NCI-H1048 (cell line): ENCODE data around the gene CPPED1.
"Not testable (repeated sequence)": the region's sequence is repeated elsewhere in the genome, so short reads cannot be mapped to it uniquely, and the experiment has no call there.

Experiments used
- DNase-seq: peaks from one replicate; lab custom pipeline; 2025; lab: John Stamatoyannopoulos, UW

The CPPED1 gene, protein sequence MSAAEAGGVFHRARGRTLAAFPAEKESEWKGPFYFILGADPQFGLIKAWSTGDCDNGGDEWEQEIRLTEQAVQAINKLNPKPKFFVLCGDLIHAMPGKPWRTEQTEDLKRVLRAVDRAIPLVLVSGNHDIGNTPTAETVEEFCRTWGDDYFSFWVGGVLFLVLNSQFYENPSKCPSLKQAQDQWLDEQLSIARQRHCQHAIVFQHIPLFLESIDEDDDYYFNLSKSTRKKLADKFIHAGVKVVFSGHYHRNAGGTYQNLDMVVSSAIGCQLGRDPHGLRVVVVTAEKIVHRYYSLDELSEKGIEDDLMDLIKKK

DNA sequence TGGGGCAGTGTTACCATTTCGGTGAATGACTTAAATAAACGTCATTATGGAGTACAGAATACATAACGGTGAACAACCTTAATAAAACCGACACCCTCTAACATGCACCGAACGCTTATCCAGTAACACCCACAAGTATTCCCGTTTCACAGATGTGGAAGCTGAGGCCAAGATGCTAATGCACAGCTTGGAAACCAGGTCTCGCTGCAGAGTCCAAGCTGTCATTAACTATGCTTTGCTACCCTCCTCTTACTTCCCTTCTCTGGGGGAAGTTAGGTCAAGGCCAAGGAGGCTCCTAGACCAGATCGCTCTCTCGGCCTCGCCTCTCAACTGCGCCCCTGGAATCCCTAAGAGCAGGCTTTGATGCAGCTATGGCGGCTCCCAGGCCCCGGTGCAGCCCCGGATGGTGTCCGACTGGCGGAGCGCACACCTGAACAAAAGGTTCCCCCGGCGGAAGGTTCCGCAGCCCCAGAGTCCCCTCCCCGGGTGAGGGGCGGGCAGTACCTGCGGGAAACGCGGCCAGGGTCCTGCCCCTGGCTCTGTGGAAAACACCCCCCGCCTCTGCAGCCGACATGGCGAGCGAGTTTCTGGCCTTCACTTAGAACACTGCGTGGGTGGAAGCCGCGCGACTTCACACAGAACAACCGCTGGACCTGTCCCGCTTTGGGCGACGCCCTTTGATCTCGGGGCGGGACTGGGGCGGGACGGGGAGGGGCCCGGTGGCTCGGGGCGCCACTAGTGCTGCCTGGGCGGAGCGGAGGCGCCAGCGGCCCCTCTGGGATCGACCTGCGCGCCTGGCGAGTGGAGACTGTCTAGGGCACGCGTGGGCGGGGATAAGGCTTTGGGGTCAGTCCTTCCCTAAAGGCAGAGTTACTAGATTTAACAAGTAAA lies at the start of gene CPPED1:
TSS of gene CPPED1 (minus strand) at position 685 of the 891 bp plus-strand sequence. CDS start at position 574, 111 bp downstream.
- DNase-seq = peak; percentile 32

DNA sequence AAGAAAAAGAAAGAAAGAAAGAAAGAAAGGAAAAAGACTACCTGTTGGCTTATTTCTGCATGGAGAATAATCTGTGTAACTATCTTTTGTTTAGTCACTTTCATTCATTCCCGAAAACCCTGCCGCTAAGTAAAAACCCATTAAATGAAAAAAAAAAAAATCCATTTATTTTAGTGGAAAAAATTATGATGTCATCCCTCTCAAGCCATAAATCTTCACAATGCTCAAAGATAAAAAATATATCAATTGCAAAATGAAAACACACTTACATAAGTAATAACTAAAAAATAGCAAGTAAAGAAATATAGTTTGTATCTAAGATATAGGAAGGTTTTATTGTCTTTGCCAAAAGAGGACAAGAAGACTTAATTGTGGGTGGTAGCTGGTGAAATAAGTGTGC lies 46.5 kb upstream of the CPPED1 start:
- DNase-seq = no peak

DNA sequence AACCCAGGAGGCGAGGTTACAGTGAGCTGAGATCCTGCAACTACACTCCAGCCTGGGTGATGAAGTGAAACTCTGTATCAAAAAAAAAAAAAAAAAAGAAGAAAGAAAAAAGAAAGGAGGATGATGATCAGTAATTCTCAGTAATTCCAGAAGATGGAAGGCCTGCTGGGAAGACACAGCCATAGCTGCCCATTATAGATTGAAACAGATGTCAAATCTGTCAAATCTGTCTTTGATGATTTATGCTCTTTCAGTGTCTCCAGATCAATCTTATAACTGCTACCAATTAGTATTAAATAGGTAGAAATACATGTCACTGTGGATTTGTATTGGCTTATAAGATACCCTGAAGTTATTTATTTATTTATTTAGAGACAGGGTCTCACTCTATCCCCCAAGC lies 42.9 kb upstream of the CPPED1 start:
- no peak for DNase-seq

DNA sequence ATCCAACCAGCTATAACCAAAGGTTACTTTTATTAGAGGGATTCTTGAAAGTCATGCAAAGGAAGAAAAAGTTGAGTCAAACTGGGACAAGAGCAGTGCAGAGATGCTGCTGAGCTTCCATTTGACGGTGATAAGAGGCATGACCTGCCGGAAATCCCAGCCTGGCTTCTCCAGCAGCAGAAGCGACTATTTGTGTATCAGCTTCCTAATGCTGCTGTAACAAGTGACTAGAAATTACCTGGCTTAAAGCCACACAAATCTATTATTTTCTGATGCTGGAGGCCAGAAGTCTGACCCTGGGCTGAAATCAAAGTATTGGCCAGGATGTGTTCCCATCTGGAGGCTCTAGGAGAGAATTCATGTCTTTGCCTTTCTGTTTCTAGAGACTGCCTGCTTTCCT lies 41.6 kb upstream of the CPPED1 start:
- no peak for DNase-seq

DNA sequence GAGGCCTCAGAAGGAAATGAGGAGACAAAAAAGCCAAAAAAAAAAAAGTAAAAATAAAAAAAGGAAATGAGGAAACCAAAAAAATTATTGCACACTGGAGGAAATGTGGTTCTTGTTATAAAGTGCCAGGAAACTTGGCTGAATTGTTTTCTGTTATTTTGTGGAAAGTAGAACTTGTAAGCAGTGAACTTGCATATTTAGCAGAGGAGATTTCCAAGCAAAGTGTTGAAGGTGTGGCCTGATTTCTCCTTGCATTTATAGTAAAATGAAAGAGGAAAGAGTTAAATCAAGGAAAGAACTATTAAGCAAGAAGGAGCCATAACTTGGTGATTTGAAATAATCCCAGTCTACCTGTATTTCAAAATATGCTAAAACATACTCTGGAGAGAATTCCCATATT lies 34.1 kb upstream of the CPPED1 start:
- DNase-seq = no peak

DNA sequence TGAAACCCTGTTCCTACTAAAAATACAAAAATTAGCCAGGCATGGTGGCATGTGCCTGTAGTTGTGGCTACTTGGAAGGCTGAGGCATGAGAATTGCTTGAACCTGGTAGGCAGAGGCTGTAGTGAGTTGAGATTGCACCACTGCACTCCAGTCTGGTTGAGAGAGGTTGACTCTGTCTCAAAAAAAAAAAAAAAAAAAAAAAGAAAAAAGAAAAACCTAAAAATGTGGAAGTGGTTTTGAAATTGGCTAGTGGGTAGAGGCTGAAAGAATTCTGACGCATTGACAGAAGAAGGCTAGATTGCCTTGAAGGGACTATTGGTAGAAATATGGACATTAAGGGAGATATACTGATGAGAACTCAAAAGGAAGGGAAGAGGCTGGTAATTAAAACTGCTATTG lies 33.6 kb upstream of the CPPED1 start:
- DNase-seq = no peak

DNA sequence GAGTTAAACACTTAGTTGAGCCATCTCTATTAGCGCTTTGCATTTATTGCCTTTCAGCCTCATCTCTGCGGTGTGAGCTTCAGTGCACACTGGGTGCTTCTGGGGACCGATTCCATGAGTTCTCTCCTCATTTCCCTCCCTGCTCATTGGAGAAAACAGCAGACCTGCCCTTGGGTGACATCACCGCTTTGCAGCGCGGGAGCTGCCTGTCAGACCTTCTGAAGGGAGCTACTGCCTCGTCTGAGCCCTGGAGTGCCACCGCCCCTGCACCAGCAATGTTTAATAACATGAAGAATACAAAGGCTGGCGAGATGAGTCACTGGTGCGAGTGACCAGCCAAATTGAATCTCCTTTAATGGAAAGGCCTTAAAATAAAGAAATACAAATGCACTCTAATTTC lies 30.2 kb upstream of the CPPED1 start:
- no peak for DNase-seq

DNA sequence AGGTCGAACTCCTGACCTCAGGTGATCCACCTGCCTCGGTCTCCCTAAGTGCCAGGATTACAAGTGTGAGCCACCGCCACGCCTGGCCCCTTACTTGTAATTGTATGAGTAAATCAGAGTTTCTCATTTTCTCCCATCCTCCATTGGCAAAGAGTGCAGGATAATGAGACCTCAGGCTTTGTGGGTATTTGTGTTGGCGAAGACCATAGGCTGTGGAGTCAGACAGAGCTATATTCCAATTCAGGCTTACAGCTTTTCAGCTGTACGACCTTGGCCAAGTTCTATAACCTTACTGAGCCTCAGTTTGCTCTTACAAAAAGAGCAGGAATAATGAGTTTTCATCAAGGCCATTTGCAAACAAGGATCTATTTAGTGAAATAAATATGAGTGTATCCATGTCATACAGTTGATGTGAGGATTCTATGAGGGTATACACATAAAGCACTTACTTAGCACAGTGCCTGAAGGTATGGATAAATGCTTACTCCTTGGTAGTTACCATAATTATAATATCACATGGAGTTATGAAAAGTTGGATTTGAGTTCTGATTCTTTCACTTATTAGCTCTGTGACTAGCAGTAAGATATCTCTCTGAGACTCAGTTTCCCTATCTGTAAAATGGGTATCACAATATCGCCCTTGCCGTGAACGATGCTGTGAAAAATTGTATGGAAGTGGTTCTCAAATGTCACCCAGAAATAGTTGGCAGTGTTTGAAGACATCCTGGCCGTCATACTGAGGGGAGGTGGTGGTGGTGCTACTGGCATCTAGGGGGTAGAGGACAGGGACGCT lies 25.6 kb upstream of the CPPED1 start:
- no peak for DNase-seq

DNA sequence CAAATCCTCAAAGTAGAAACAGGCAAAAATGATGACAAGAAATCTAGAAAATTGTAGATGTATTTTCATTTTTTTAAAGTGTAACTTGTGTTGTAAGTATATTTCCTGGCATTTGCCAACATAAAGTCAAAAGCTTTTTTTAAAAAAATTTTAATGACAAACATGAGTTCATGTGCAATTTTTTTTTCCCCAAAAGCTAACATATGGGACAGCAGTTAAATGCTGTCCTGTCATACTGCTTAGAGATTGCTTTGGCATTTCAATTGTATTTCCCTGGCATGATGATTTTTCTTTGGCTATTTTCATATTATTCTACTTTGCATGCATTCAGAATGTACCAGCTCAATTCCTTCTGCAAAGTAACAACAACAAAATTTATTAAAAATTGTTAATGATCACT lies 24.5 kb upstream of the CPPED1 start:
- DNase-seq = no peak

DNA sequence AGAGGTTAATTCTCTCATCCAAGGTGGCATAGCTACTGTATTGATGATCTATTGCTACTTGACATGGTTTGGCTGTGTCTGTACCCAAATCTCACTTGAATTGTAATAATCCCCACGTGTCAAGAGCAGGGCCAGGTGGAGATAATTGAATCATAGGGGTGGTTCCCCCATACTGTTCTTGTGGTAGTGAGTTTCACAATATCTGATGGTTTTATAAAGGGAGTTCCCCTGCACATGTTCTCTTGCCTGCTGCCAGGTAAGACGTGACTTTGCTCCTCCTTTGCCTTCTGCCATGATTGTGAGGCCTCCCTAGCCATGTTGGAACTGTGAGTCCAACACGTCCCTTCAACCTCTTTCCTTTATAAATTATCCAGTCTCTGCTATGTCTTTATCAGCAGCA lies 22.9 kb upstream of the CPPED1 start:
- no peak for DNase-seq

DNA sequence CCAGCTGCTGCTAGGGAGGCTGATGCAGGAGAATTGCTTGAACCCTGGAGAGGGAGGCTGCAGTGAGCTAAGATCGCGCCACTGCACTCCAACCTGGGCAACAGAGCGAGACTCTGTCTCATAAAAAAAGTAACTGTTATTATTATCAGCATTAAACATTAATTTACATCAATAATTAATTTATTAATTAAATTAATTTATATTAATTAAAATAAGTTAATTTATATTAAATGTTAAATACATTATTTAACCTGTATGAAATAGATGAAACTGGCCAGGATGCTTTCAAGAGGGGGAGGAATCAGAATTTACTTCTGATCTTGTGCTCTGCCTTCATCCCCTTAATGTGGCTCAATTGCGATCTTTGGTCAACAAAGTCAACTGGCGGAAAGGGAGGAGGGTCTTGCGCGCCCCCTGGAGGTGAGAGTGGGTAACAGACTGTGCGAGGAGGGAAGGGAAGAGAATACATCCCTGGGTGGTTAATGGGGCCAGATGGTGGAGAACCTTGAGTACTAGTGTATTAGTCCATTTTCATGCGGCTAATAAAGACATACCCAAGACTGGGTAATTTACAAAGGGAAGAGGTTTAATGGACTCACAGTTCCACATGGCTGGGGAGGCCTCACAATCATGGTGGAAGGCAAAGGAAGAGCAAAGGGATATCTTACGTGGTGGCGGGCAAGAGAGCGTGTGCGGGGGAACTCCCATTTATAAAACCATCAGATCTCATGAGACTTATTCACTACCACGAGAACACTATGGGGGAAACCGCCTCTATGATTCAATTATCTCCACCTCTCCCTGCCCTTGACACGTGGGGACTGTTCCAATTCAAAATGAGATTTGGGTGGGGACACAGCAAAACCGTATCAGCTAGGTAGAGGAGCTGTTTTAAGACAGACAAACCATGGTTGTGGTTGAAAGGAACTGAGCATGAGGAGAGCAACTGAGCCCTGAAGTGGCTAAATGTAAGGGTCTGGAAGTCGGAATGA lies 15.7 kb upstream of the CPPED1 start:
- peak; percentile 0 for DNase-seq

DNA sequence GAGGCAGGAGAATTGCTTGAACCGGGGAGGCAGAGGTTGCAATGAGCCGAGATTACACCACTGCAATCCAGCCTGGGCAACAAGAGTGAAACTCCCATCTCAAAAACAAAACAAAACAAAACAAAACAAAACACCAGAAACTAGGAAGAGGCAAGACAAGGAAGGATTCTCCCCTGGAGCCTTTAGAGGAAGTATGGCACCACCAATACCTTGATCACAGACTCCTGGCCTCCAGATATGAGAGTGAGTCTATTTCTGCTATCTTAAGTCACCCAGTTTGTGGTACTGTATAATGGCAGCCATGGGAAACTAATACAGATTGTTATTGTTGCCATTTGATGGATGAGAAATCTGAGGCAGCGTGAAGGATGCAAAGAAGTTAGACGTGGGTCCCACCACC lies 14.6 kb upstream of the CPPED1 start:
- no peak for DNase-seq

DNA sequence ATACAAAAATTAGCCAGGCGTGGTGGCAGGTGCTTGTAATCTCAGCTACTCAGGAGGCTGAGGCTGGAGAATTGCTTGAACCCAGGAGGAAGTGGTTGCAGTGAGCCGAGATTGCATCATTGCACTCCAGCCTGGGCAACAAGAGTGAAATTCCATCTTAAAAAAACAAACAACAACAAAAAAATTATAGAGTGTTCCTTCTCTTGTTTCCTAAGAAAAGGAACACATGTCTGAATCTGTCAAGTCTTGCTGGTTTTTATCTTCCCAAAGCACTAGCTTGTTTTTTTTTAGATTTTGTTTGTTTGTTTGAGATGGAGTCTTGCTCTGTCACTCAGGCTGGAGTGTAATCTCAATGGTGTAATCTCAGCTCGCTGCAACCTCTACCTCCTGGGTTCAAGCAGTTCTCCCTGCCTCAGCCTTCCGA lies 13.1 kb upstream of the CPPED1 start:
- DNase-seq = not testable (repeated sequence)

DNA sequence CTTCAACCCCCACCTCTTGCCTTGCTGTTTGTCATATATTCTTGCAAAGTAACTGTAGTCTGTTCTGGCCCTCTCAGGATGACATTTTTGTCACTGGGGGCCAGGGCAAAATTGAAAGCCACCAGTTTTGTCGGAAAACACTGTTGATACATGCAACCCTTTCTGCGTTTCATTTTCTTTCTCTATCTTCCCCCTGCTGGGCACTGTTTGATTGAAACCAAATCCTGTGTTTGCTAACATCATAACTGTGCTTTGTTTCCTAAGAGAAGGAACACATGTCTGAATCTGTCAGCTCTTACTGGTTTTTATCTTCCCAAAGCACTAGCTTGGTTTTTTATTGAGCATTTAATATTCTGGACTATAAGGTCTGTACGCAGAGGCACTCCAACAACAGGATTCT lies 11.7 kb upstream of the CPPED1 start:
- DNase-seq = no peak

DNA sequence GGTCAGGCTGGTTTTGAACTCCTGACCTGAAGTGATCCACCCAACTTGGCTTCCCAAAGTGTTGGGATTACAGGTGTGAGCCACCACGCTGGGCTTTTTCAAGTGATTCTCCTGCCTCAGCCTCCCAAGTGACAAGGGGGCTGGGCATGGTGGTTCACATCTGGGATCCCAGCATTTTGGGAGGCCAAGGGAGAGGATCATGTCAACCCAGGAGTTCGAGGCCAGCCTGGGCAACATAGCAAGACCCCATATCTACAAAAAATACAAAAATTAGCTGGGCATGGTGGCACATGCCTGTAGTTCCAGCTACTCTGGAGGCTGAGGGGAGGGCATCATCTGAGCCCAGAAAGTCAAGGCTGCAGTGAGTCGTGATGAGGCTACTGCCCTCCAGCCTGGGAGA lies 10.0 kb upstream of the CPPED1 start:
- DNase-seq = not testable (repeated sequence)

DNA sequence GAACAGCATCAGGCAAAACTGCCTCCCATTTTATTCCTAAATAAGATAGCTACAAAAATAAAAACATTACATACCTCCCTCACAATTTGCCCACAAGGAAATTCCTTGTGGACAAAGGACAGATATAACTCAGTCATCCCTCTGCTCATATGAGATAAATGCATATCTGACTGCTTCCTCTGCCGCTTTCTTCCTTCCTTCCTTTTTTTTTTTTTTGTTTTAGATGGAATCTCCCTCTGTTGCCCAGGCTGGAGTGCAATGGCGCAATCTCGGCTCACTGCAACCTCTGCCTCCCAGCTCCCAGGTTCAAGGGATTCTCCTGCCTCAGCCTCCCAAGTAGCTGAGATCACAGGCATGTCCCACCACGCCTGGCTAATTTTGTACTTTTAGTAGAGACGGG lies 9.6 kb upstream of the CPPED1 start:
- DNase-seq = not testable (repeated sequence)

DNA sequence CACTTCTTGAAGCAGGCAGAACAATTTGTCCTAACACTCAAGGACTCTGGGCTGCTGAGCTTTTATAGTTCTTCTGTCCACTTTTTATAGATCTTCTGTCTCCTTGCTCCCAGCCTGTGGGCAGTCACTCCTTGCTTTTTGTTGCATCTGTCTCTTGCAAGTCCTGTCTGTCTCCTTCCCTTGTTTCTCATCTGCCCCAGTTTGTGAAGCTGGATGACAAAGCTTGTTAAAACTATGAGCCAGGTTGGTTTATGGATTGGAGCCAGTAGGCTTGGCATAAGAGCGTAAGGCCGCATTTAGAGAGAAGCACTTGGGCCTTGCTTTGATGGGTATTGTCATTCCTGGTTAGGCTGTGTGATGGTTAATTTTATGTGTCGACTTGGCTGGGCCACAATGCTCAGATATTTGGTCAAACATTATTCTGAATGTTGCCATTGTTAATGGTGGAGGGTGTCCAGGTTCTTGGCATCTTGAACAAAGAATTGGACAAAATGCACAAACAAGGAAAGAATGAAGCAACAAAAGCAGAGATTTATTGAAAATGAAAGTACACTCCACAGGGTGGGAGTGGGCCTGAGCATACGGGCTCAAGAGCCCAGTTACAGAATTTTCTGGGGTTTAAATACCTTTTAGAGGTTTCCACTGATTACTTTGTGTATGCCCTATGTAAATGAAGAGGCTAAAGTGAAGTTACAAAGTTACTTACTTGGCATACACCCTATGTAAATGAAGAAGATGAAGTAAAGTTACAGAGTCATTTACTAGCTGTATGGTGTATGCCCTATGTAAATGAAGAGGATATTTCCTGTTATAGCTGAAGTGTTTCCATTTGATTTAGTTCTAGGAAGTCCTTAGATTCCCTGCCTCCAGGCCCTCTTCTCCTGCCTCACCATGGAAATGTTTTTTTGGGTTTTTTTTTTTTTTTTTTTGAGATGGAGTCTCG lies 8.0 kb upstream of the CPPED1 start:
- no peak for DNase-seq

DNA sequence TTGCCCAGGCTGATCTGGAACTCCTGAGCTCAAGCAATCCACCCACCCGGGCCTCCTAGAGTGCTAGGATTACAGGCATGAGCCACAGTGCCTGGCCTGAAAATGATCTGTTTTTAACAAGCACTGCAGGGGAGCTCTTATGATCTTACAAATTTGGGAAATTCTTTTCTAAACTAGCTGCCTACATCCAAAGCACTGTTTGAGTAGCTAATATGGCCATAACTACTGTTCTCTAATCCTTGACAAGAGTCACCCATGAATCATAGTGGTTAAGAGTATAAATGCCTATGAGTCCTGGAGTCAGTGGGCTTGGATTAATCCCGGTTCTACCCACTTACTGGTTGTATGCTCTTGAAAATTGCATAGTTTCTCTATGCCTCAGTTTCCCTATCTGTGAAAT lies 1.4 kb upstream of the CPPED1 start:
- no peak for DNase-seq

DNA sequence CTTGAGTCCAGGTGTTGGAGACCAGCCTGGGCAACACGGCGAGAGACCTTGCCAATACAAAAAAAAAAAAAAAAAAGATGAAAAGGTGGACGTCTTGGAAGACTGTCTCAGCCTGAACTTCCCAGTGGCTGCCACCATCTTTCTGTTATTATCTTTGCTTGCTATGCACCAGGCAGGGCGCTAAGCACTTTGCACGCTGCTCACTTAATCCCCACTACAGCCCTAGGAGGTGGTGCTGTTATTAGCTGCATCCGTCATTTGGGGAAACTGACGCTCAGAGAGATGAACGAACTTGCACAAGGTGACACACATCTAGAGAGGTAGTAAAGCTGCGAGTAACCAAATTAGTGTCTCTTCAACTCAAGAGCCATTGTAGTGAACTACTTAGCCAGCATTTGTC lies 708 bp upstream of the CPPED1 start:
- DNase-seq = no peak

DNA sequence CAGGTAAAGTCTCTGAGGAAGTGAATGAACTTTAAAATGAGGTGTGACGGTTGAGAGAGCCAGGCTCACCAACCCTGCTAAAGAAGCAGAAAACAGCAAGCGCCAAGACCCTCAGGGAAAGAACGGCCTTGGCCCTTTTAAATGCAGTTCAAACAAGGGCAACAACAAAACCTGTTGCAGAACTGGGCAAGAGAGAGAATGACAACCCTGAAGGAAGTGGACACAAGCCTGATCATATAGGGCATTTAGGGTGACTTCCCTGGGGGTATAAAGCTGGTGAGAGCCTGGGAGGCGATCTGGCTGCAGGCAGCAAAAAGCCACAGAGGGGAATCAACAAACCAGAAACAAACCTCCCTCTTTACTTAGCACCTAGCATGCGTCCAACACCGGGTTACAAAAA lies 1.0 kb downstream of the CPPED1 start:
- DNase-seq = no peak
